G401.6 (cell line): ENCODE data around the gene HCAR1.
"Not testable (repeated sequence)": the region's sequence is repeated elsewhere in the genome, so short reads cannot be mapped to it uniquely, and the experiment has no call there.

Experiments
- FAIRE-seq: peaks from 2 replicates; lab custom pipeline; 2012; peaks lifted over from hg19 to GRCh38; lab: Jason Lieb, UNC

The HCAR1 gene

GRCh38 chr12:122721057-122721545 lies 9.5 kb downstream of the HCAR1 start:
- FAIRE-seq = no peak

- FAIRE-seq = not testable (repeated sequence)
Observed at GRCh38 chr12:122716658-122717057, 14.0 kb downstream of the HCAR1 start, which contains the start of gene HCAR3. HCAR3 (minus strand) TSS chr12:122716811; CDS start chr12:122716737, 74 bp downstream.

GRCh38 chr12:122715211-122715610 lies 15.4 kb downstream of the HCAR1 start:
- not testable (repeated sequence) for FAIRE-seq

- FAIRE-seq = not testable (repeated sequence)
Observed at GRCh38 chr12:122713491-122714188, 17.0 kb downstream of the HCAR1 start.

GRCh38 chr12:122711266-122711665 lies 19.4 kb downstream of the HCAR1 start:
- FAIRE-seq = not testable (repeated sequence)

GRCh38 chr12:122710341-122710740 lies 20.3 kb downstream of the HCAR1 start:
- FAIRE-seq = not testable (repeated sequence)

GRCh38 chr12:122709287-122709686 lies 21.4 kb downstream of the HCAR1 start:
- not testable (repeated sequence) for FAIRE-seq

- not testable (repeated sequence) for FAIRE-seq
Observed at GRCh38 chr12:122703841-122704240, 26.8 kb downstream of the HCAR1 start.

GRCh38 chr12:122702890-122703611 lies 27.6 kb downstream of the HCAR1 start, which contains the start of gene HCAR2:
HCAR2 (minus strand) TSS chr12:122703357; CDS start chr12:122703283, 74 bp downstream.
- not testable (repeated sequence) for FAIRE-seq

GRCh38 chr12:122701481-122701880 lies 29.2 kb downstream of the HCAR1 start:
- FAIRE-seq = not testable (repeated sequence)

GRCh38 chr12:122700038-122700710 lies 30.5 kb downstream of the HCAR1 start:
- FAIRE-seq = not testable (repeated sequence)

- not testable (repeated sequence) for FAIRE-seq
Observed at GRCh38 chr12:122696922-122697321, 33.7 kb downstream of the HCAR1 start.

- no peak for FAIRE-seq
Observed at GRCh38 chr12:122691566-122691965, 39.1 kb downstream of the HCAR1 start.

- FAIRE-seq = no peak
Observed at GRCh38 chr12:122688291-122688690, 42.4 kb downstream of the HCAR1 start.

- FAIRE-seq = no peak
Observed at GRCh38 chr12:122687086-122687485, 43.6 kb downstream of the HCAR1 start.

GRCh38 chr12:122686538-122686937 lies 44.1 kb downstream of the HCAR1 start:
- FAIRE-seq = no peak

- FAIRE-seq = no peak
Observed at GRCh38 chr12:122684297-122684813, 46.3 kb downstream of the HCAR1 start.

GRCh38 chr12:122681814-122682213 lies 48.8 kb downstream of the HCAR1 start:
- FAIRE-seq = no peak

- not testable (repeated sequence) for FAIRE-seq
Observed at GRCh38 chr12:122680989-122681388, 49.7 kb downstream of the HCAR1 start.

GRCh38 chr12:122676781-122677180 lies 53.9 kb downstream of the HCAR1 start:
- not testable (repeated sequence) for FAIRE-seq
